HepG2 (cell line): ENCODE data around the gene ECE2. TPM values are rescaled to one million over a fixed set of nuclear protein-coding genes. Genes with fewer than 3 reads are reported as not detected.

Source experiments
- CHD4 ChIP-seq: fragments of 200-600 bp; sonication (generic); IDR thresholded peaks from 2 replicates; pipeline ENCODE4 v1.7.0; 2017; ENCODE audit warnings: mild to moderate bottlenecking, low read length, borderline replicate concordance
- EHMT2 ChIP-seq: fragments of 200-600 bp; sonication (generic); IDR thresholded peaks from 2 replicates; pipeline ENCODE4 v1.7.0; 2017; ENCODE audit warnings: antibody characterized with exemption, low read depth, low read length, borderline replicate concordance
- KAT8 ChIP-seq: IDR thresholded peaks from 2 replicates; pipeline ENCODE4 v1.6.1; 2016; ENCODE audit warnings: missing genetic modification reagents, missing compliant biosample characterization
- KLF11 ChIP-seq: IDR thresholded peaks from 2 replicates; pipeline ENCODE4 v1.6.1; 2016; ENCODE audit warnings: missing compliant biosample characterization
- MBNL3 ChIP-seq: fragments of 250-450 bp; sonication (Bioruptor Pico); conservative IDR thresholded peaks from 2 replicates; pipeline ENCODE4 v1.8.0; 2022; ENCODE audit warnings: mild to moderate bottlenecking, inconsistent platforms
- MXD4 ChIP-seq: IDR thresholded peaks from 2 replicates; pipeline ENCODE4 v1.6.1; 2016; ENCODE audit warnings: mild to moderate bottlenecking, missing biosample characterization, missing genetic modification reagents
- RCOR2 ChIP-seq: IDR thresholded peaks from 2 replicates; pipeline ENCODE4 v1.6.1; 2016; ENCODE audit warnings: missing biosample characterization, missing genetic modification reagents
- SOX13 ChIP-seq, 3 experiments: fragments of 450-650 bp in 1 of 3; sonication (generic) in 1 of 3; formaldehyde crosslinking in 1 of 3; IDR thresholded peaks in 2 of 3; conservative IDR thresholded peaks in 1 of 3; 2 replicates each; pipeline versions ENCODE4 v1.5.0 to v1.6.1; 2016 to 2020; ENCODE audit warnings: antibody characterized with exemption in 1 of 3, mild to moderate bottlenecking in 1 of 3, missing compliant biosample characterization in 1 of 3, missing genetic modification reagents in 1 of 3, moderate library complexity in 1 of 3
- SP1 ChIP-seq, 2 experiments: fragments of 450-650 bp in 1 of 2; sonication (generic) in 1 of 2; formaldehyde crosslinking in 1 of 2; IDR thresholded peaks; 2 replicates each; pipeline versions ENCODE4 v1.4.0 to v1.6.1; 2016 to 2020; ENCODE audit warnings: missing genetic modification reagents in 1 of 2
- SRSF4 ChIP-seq: fragments of 200-400 bp; formaldehyde crosslinking; IDR thresholded peaks from one replicate; pipeline ENCODE4 v1.6.1; 2018; ENCODE audit warnings: mild to moderate bottlenecking, low read depth, low read length, moderate library complexity; ENCODE audit not compliant: poor library complexity, severe bottlenecking
- ZNF256 ChIP-seq: sonication (generic); formaldehyde crosslinking; conservative IDR thresholded peaks from 2 replicates; pipeline ENCODE4 v1.4.0; 2020; ENCODE audit warnings: missing genetic modification reagents
- ZNF34 ChIP-seq: sonication (generic); formaldehyde crosslinking; IDR thresholded peaks from 2 replicates; pipeline ENCODE4 v1.4.0; 2020; ENCODE audit warnings: mild to moderate bottlenecking, missing genetic modification reagents, borderline replicate concordance
- ZNF510 ChIP-seq: sonication (generic); formaldehyde crosslinking; IDR thresholded peaks from 2 replicates; pipeline ENCODE4 v1.4.0; 2020; ENCODE audit warnings: low read depth, mild to moderate bottlenecking, missing genetic modification reagents
- ZNF709 ChIP-seq: sonication (generic); formaldehyde crosslinking; IDR thresholded peaks from 2 replicates; pipeline ENCODE4 v1.5.0; 2020; ENCODE audit warnings: mild to moderate bottlenecking, missing genetic modification reagents
- polyA plus RNA-seq, 8 experiments: library from polyadenylated mRNA; depleted of rRNA in 3 of 8; stranded (reverse) in 7 of 8; unstranded in 1 of 8; fragments of >200 nt; fragmentation: Illumina TruSeq in 4 of 8; extraction: Trizol in 4 of 8; gene quantifications; 2 replicates each; pipeline versions ENCODE4 v1.2.1 to v1.2.3, GENCODE V29; 2011 to 2016; ENCODE audit warnings: low read depth in 4 of 8, missing spikeins in 1 of 8, mixed read lengths in 1 of 8; ENCODE audit not compliant: insufficient read depth in 1 of 8
- total RNA-seq, 5 experiments: library from RNA; depleted of rRNA; stranded (reverse); fragments of >200 nt; fragmentation: Illumina TruSeq; extraction: Trizol; gene quantifications; 2 replicates each; pipeline ENCODE4 v1.2.3, GENCODE V29; 2016; ENCODE audit warnings: low read depth in 1 of 5
- TF ChIP-seq, protein P1 (sequence below): sonication (generic); formaldehyde crosslinking; IDR thresholded peaks from 2 replicates; pipeline ENCODE4 v1.5.1; 2020; ENCODE audit warnings: missing genetic modification reagents, mild to moderate bottlenecking, borderline replicate concordance
- TF ChIP-seq, protein P2 (sequence below): sonication (generic); formaldehyde crosslinking; IDR thresholded peaks from 2 replicates; pipeline ENCODE4 v1.8.0; 2022; ENCODE audit warnings: missing genetic modification reagents, mild to moderate bottlenecking, inconsistent platforms, borderline replicate concordance
- TF ChIP-seq, protein P3 (sequence below): sonication (generic); formaldehyde crosslinking; IDR thresholded peaks from 2 replicates; pipeline ENCODE4 v1.4.0; 2020; ENCODE audit warnings: missing genetic modification reagents
- TF ChIP-seq, protein P4 (sequence below): sonication (generic); formaldehyde crosslinking; IDR thresholded peaks from 2 replicates; pipeline ENCODE4 v1.4.0; 2020; ENCODE audit warnings: missing genetic modification reagents

The ECE2 gene
- total and polyA plus RNA-seq, 2 of the 13 experiments (the other 11 are each of a cell fraction or from before 2014, with no cell fraction given), result not detected

DNA sequence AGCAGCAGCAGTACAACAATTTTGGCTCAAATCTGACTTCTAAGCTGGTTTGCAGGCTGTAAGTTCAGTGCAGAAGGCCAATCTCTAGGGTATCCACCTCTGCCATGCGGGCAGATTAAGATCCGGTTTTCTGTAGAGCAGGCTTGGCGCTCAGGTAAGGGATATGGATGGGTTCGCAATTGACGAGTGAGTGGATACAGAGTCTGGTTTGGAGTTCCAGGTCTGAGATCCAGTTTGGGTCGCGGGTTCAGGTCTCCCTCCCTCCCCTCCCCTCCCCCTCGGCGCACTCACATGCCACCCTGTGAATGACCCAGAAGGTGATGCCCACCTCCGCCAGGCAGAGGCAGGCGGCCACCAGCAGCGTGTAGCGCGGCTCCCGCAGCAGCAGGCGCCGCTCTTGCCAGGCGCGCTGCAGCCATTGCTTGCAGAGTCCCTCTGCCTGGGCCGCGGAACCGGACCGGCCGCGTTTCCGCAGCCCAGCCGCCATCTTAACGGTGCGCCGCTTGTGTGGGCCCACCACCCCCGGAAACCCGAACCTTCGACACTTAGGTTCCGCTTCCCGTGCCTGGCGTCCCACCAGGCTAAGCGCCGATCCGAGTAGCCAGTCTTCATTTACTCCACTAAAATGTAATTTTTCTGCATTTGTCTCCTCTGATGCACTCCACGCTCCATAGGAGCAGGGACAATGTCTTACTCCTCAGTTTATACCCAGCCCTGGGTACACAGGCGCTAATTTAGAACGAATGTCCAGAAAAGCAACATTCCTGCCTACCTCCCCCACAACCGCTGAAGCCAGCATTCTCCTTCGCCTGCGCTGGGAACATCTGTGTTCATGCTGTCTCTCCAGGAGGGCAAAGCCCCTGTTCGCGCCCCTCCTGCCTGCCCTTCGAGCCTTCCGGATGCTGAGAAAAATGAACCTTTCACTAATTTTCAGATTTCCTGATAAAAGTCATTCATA, 27.1 kb upstream of the ECE2 start, which contains the start of gene ALG3 (continued):
- TF ChIP-seq ZNF510 (CRISPR knock-in tag) (no peak), ZNF34 (CRISPR knock-in tag) (peak; percentile 28; the same call in 1 of the 2 replicates), KLF11 (CRISPR knock-in tag) (no peak), EHMT2 (no peak), KAT8 (CRISPR knock-in tag) (peak; percentile 81), ZNF709 (peak; percentile 76), CHD4 (no peak), MBNL3 (CRISPR knock-in tag) (no peak), SRSF4 (no peak), MXD4 (CRISPR knock-in tag) (no peak; the same call in 1 of the 2 replicates), ZNF256 (CRISPR knock-in tag) (peak; percentile 74; the same call in 1 of the 2 replicates), SP1 (IDR thresholded peaks at IDR 0.05) (no peak), SP1 (CRISPR knock-in tag; IDR thresholded peaks at IDR 0.05) (peak; percentile 84), RCOR2 (CRISPR knock-in tag) (no peak), SOX13 (IDR thresholded peaks at IDR 0.05) (no peak), SOX13 (CRISPR knock-in tag; conservative IDR thresholded peaks at IDR 0.05 in 1 of 2, IDR thresholded peaks at IDR 0.05 in 1 of 2) (peak in 1 of 2 experiments; percentile 22; a peak in 1 of 4 replicates)
- TF ChIP-seq, protein P1, sequence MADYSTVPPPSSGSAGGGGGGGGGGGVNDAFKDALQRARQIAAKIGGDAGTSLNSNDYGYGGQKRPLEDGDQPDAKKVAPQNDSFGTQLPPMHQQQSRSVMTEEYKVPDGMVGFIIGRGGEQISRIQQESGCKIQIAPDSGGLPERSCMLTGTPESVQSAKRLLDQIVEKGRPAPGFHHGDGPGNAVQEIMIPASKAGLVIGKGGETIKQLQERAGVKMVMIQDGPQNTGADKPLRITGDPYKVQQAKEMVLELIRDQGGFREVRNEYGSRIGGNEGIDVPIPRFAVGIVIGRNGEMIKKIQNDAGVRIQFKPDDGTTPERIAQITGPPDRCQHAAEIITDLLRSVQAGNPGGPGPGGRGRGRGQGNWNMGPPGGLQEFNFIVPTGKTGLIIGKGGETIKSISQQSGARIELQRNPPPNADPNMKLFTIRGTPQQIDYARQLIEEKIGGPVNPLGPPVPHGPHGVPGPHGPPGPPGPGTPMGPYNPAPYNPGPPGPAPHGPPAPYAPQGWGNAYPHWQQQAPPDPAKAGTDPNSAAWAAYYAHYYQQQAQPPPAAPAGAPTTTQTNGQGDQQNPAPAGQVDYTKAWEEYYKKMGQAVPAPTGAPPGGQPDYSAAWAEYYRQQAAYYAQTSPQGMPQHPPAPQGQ (CRISPR knock-in tag), result no peak
- TF ChIP-seq, protein P2, sequence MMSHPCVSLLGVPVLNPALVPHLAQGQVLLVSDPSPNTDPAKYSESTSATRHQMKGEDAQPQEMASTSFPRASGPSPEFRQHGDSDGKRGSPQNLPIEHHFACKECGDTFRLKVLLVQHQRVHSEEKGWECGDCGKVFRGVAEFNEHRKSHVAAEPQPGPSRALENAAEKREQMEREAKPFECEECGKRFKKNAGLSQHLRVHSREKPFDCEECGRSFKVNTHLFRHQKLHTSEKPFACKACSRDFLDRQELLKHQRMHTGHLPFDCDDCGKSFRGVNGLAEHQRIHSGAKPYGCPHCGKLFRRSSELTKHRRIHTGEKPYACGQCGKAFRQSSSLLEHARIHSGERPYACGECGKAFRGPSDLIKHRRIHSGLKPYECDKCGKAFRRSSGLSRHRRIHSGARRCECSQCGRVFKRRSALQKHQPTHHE, result 0 out of 2 replicates have a peak, but pooled peaks have one; percentile 47
- TF ChIP-seq, protein P3, sequence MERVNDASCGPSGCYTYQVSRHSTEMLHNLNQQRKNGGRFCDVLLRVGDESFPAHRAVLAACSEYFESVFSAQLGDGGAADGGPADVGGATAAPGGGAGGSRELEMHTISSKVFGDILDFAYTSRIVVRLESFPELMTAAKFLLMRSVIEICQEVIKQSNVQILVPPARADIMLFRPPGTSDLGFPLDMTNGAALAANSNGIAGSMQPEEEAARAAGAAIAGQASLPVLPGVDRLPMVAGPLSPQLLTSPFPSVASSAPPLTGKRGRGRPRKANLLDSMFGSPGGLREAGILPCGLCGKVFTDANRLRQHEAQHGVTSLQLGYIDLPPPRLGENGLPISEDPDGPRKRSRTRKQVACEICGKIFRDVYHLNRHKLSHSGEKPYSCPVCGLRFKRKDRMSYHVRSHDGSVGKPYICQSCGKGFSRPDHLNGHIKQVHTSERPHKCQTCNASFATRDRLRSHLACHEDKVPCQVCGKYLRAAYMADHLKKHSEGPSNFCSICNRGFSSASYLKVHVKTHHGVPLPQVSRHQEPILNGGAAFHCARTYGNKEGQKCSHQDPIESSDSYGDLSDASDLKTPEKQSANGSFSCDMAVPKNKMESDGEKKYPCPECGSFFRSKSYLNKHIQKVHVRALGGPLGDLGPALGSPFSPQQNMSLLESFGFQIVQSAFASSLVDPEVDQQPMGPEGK (CRISPR knock-in tag), result peak; percentile 65
- TF ChIP-seq, protein P4, sequence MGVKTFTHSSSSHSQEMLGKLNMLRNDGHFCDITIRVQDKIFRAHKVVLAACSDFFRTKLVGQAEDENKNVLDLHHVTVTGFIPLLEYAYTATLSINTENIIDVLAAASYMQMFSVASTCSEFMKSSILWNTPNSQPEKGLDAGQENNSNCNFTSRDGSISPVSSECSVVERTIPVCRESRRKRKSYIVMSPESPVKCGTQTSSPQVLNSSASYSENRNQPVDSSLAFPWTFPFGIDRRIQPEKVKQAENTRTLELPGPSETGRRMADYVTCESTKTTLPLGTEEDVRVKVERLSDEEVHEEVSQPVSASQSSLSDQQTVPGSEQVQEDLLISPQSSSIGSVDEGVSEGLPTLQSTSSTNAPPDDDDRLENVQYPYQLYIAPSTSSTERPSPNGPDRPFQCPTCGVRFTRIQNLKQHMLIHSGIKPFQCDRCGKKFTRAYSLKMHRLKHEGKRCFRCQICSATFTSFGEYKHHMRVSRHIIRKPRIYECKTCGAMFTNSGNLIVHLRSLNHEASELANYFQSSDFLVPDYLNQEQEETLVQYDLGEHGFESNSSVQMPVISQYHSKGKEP (CRISPR knock-in tag), result peak; percentile 76; the same call in 1 of the 2 replicates
